AG04449 (cell line): Measurements from ENCODE around the gene LRRC72.
A peak's percentile ranks its signal among the peaks of the same experiment; 100 is the strongest.

Experiments
- CTCF ChIA-PET: fragments of 350-600 bp; formaldehyde crosslinking; extraction: SDS; loops from one replicate; lab custom pipeline; 2021; ENCODE audit warnings: antibody characterized with exemption; lab: Yijun Ruan, JAX
- POLR2A ChIA-PET: fragments of 400-600, 350-600 bp; formaldehyde crosslinking; extraction: SDS; loops from one replicate; lab custom pipeline; 2020; ENCODE audit warnings: antibody characterized with exemption, inconsistent platforms; lab: Yijun Ruan, JAX
- DNase-seq: peaks from one replicate; pipeline ENCODE4 v3.0.0-alpha.2; 2010; ENCODE audit warnings: low read depth, low spot score
- H3K4me3 ChIP-seq: 2 replicates; pipeline ENCODE4 v1.5.1; 2011; ENCODE audit warnings: low read depth, mild to moderate bottlenecking, control low read depth, low read length
- CTCF ChIP-seq: IDR thresholded peaks from one replicate; pipeline ENCODE4 v1.5.1; 2011; ENCODE audit warnings: mild to moderate bottlenecking, moderate library complexity, low read length, control low read depth, inconsistent platforms; ENCODE audit not compliant: insufficient read depth; ENCODE audit errors: missing control alignments

LRRC72 gene

GRCh38 chr7:16583834-16584233 is 57.2 kb downstream of the LRRC72 start:
- CTCF ChIA-PET: interaction anchor here (10.2 kb wide), 1 partner anchor 18 kb away, joined by 54 read pairs; no protein-coding TSS in a partner anchor

GRCh38 chr7:16585540-16585939 is 58.9 kb downstream of the LRRC72 start:
- TF ChIP-seq CTCF: no peak
- CTCF ChIA-PET: interaction anchor here (10.2 kb wide), 1 partner anchor 20 kb away, joined by 54 read pairs; no protein-coding TSS in a partner anchor
- POLR2A ChIA-PET: no interaction called here
- H3K4me3 ChIP-seq: no peak overlapping the region
- no peak for DNase-seq

More at GRCh38 chr7:16583834-16584233, 57.2 kb downstream of the LRRC72 start:
- no peak for TF ChIP-seq CTCF
- POLR2A ChIA-PET: no interaction called here
- no peak overlapping the region for H3K4me3 ChIP-seq
- DNase-seq: no peak

GRCh38 chr7:16586081-16586874 is 59.7 kb downstream of the LRRC72 start:
- ChIA-PET CTCF (interaction anchor here (10.2 kb wide), 1 partner anchor 21 kb away, joined by 54 read pairs; no protein-coding TSS in a partner anchor), POLR2A (no interaction called here)
- no peak for TF ChIP-seq CTCF
- H3K4me3 ChIP-seq: peak overlapping the region; percentile 20; the same call in 1 of the 2 replicates
- DNase-seq: no peak

- POLR2A ChIA-PET: no interaction called here
- DNase-seq: no peak
- CTCF ChIA-PET: interaction anchor here (10.2 kb wide), 1 partner anchor 22 kb away, joined by 54 read pairs; no protein-coding TSS in a partner anchor
- no peak for TF ChIP-seq CTCF
- no peak overlapping the region for H3K4me3 ChIP-seq
Measured at GRCh38 chr7:16587129-16587528, 60.5 kb downstream of the LRRC72 start.

- H3K4me3 ChIP-seq: no peak overlapping the region
- ChIA-PET POLR2A (no interaction called here), CTCF (interaction anchor here (10.2 kb wide), 1 partner anchor 22 kb away, joined by 54 read pairs; no protein-coding TSS in a partner anchor)
- no peak for TF ChIP-seq CTCF
- no peak for DNase-seq
Measured at GRCh38 chr7:16587790-16588189, 61.2 kb downstream of the LRRC72 start.

- no peak overlapping the region for H3K4me3 ChIP-seq
- TF ChIP-seq CTCF: no peak
- POLR2A ChIA-PET: interaction anchor here (0.7 kb wide), 1 partner anchor 9 kb away, joined by 3 read pairs; no protein-coding TSS in a partner anchor
- CTCF ChIA-PET: no interaction called here
- no peak for DNase-seq
Measured at GRCh38 chr7:16589881-16590280, 63.3 kb downstream of the LRRC72 start.
